T-helper 9 cell (primary cell): ENCODE data around the gene ZNF516.

Experiments used
- DNase-seq: peaks from one replicate; pipeline ENCODE4 v3.0.0-alpha.2; 2020

ZNF516 gene

GRCh38 chr18:76468345-76469304, 26.4 kb downstream of the ZNF516 start:
- no peak for DNase-seq

GRCh38 chr18:76467371-76468190, 27.5 kb downstream of the ZNF516 start:
- no peak for DNase-seq

DNA sequence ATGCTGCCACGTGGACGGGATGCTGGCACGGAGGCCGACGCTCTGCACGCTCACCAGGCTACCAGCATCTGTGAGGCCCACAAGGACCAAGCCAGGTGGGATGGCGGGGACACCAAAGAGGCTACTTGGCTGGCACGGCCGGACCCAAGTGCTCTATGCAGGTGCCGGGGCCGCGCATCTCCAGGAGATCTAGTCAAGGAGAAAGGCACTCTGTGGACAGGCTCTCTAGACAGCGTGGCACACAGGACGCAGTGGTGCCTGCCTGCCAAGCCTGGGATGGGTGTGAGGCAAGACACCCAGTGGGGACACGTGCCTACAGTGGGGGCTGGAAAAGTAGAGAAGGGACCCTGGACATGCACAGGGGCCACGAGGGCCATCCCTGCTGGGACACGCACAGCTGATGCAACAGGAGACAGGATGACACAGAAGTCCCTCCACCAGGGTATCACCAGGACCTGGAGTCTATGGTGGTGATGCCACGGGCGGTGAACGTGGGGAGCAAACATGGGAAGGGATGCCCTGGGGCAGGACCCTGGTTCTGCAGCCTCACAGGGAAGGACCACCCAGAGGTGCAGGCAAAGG, 28.5 kb downstream of the ZNF516 start:
- no peak for DNase-seq

DNA sequence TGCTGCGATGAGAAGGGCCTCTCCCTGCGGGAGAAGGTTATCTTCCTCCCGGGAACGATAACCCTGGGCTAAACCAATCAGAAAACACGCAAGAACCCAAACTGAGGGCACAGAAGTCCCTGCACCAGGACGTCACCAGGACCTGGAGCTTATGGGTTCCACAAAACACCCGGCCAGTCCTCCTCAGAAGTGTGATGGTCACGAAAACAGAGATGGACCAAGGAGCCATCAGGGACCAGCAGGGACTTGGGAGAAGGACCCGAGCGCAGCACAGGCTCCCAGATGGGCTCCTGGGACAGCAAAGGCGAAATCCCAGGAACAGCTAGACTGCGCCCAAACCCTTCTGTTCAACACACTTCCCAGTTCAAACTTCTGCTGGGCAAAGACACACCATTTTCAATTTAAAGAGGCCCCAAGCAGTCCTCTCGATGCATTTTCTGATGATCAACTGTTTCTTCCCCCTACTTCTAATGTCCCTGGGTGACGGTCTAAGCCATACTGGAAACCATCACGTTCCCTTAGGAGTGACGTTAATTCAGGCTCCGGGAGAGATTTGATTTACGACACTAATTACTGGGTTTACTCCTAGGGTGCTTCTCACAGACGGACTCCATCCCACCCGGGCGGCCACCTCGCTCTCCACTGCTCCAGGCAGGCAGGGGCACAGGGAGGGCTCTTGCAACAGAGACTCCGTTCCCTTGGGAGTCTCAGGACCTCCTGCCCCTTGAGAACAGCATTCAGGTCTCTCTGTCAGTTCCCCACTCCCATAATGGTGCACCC, 29.2 kb downstream of the ZNF516 start:
- DNase-seq: no peak

- no peak for DNase-seq
Observed at GRCh38 chr18:76464281-76465259, 30.5 kb downstream of the ZNF516 start.

- DNase-seq: no peak
Observed at GRCh38 chr18:76463872-76464271, 31.2 kb downstream of the ZNF516 start.

- DNase-seq: no peak
Observed at GRCh38 chr18:76463358-76463757, 31.7 kb downstream of the ZNF516 start.

GRCh38 chr18:76462326-76462694, 32.7 kb downstream of the ZNF516 start:
- no peak for DNase-seq

GRCh38 chr18:76461692-76462325, 33.2 kb downstream of the ZNF516 start:
- no peak for DNase-seq

DNA sequence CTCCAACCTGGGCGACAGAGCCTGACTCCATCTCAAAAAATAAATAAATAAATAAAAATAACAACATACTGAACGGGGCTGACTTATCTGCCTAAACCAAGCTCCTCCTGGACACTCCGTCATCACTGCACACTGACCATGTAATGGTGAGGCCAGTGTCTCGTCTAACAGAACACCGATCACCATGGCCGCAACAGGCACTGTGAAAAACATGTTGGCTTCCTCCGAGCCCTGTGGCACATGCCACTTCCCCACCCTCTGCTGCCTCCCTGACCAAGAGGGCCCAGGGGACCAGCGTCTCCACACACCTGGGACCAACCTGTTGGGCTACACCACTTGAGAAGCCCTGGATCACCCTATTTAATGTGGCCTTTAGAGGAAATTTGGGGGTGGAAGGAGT, 33.9 kb downstream of the ZNF516 start:
- DNase-seq: no peak

- DNase-seq: no peak
Observed at GRCh38 chr18:76460482-76460881, 34.6 kb downstream of the ZNF516 start.

DNA sequence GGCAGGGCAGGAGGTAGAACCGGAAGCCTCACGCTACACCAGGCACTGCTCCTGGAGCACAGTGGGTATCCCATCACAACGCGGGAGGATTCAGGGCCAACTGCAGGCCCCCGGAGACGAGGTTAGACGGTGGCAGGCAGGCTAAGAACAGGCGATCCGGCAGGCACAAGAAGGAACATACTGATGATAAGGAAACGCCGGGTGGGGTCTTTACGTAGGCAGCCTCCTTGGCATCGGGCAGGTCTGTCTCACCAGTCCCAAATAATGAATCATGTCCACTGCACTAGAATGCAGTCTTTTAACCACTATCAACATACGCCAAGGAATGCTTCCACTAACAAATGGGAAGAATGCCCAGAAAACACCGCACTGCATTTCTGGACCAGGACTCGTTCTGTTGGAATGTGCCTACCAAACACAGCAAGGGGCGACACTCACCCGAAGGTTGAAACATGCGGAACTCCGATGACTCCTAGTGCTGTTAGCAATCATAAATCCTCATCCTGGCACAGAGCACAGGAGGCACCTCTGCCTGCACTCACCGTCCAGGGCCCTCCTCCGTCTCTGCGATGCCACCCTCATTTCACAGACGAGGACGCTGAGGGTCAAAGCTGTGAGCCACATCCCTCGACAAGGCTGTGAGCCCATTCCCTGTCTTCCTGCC, 35.2 kb downstream of the ZNF516 start:
- no peak for DNase-seq

GRCh38 chr18:76459312-76459686, 35.7 kb downstream of the ZNF516 start:
- DNase-seq: no peak

DNA sequence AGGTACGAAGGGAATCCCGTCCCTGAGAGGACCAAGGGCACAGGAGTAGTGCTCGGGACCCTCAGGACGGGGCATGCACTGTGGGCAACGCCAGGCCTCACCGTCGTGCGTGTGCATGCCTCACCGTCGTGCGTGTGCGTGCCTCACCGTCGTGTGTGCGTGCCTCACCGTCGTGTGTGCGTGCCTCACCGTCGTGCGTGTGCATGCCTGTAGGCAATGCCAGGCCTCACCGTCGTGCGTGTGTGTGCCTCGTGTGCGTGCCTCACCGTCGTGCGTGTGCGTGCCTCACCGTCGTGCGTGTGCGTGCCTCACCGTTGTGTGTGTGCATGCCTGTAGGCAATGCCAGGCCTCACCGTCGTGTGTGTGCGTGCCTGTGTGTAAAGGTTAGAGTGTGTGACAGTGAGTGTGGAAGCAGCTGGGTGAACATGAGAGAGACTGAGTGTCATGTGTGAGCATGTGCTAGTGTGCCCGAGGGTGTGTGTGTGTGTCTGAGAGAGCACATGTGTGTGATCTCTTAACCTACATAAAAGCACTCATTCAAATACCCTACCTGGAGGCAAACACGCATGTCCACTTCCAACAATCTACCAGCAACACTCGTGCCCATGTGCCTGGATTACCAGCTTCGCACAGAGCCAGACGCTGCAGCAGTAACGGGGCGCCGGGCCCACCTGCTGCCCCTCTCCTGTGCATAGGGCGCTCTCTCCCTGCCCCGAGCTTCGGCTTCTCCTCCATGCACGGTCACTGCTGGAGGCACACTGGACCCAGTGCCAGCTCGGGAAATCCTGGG, 36.3 kb downstream of the ZNF516 start:
- DNase-seq: no peak

DNA sequence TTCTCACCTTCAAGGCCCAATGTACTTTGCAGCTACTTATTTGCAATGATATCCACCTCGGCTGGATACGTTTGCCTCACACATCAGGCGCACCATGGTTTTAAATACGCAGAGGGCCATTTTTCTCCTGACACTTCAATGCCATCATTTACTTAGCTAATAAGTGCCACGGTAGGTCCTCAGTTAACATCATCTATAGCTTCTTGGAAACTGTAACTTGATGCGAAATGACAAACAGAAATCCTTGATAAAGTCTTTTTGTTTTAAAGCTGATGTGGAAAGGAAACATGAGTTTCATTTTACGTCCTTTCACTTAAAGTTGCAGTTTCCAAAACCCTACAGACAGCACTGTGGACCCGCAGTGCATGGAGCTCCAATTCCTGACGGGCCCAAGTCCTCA, 37.1 kb downstream of the ZNF516 start:
- DNase-seq: no peak

DNA sequence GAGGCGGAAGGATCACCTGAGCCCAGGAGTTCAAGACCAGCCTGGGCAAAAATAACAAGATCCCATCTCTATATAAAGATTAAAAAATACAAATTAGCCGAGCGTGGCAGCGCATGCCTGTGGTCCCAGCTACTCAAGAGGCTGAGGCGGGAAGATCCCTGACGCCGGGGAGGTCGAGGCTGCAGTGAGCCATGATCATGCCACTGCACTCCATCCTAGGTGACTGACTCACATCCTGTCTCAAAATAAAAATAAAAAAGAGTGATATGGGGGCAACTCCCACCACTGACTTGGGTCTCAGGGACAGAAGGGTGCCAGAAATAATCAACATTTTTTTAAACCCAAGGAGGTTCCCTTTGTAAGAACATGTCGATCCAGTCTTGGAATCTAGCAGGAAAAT, 37.6 kb downstream of the ZNF516 start:
- no peak for DNase-seq

- no peak for DNase-seq
Observed at GRCh38 chr18:76456823-76457222, 38.2 kb downstream of the ZNF516 start.

GRCh38 chr18:76456018-76456750, 38.9 kb downstream of the ZNF516 start:
- no peak for DNase-seq
